ENCODE measurements around the gene LRRC8C. TPM values are rescaled to one million over a fixed set of nuclear protein-coding genes. Genes with fewer than 3 reads are reported as not detected.

Gene LRRC8C
- total RNA-seq, 2 donors from 2014 or later = 2.5 to 5.5 TPM

- Mint-ChIP-seq H3K27me3 (ENCODE audit: insufficient read depth) (peaks cover 49% of the 10 kb centered on the region), H3K9me3 (no peaks in the 10 kb centered on the region), H3K4me3 (peak overlapping the region; percentile 78), H3K36me3 (ENCODE audit: low read depth) (no peaks in the 10 kb centered on the region), H3K27ac (peak overlapping the region; percentile 84), H3K4me1 (peaks cover 10% of the 10 kb centered on the region)
- peak overlapping the region; percentile 80 for H3K4me3 ChIP-seq (ENCODE audit: low read length)
- H3K9me3 ChIP-seq (ENCODE audit: control insufficient read depth, low read length) = no peaks in the 10 kb centered on the region
- H3K36me3 ChIP-seq (ENCODE audit: control insufficient read depth, insufficient read depth, low read length) = no peaks in the 10 kb centered on the region
- H3K27me3 ChIP-seq (ENCODE audit: control insufficient read depth, insufficient read depth, low read length, poor library complexity, severe bottlenecking) = peaks cover 52% of the 10 kb centered on the region
- DNase-seq = peak; percentile 76
- WGBS, 2 experiments (ENCODE audit: insufficient coverage in 1 of 2, insufficient read length in 1 of 2) = 38 to 67% methylated on average over 8 to 19 of the region's 19 CpGs
- no peak overlapping the region for H3K9ac ChIP-seq (ENCODE audit: extremely low read depth, low read length, poor library complexity, severe bottlenecking)
- no peak for TF ChIP-seq CTCF (conservative IDR thresholded peaks at IDR 0.05)
- no peaks in the 10 kb centered on the region for H3K4me1 ChIP-seq (ENCODE audit: control insufficient read depth, insufficient read depth, low read length)
- H3K27ac ChIP-seq (ENCODE audit: low read depth, low read length) = no peak overlapping the region
Observed at GRCh38 chr1:89631816-89632656, 884 bp upstream of the LRRC8C start.

- Histone ChIP-seq H3K36me3 (ENCODE audit: control insufficient read depth, insufficient read depth, low read length) (no peaks in the 10 kb centered on the region), H3K9me3 (ENCODE audit: control insufficient read depth, low read length) (no peaks in the 10 kb centered on the region), H3K4me3 (ENCODE audit: low read length) (peak overlapping the region; percentile 77), H3K27ac (ENCODE audit: low read depth, low read length) (no peak overlapping the region), H3K27me3 (ENCODE audit: control insufficient read depth, insufficient read depth, low read length, poor library complexity, severe bottlenecking) (peaks cover 52% of the 10 kb centered on the region), H3K9ac (ENCODE audit: extremely low read depth, low read length, poor library complexity, severe bottlenecking) (peak overlapping the region; percentile 38), H3K4me1 (ENCODE audit: control insufficient read depth, insufficient read depth, low read length) (no peaks in the 10 kb centered on the region)
- H3K27ac Mint-ChIP-seq = no peak overlapping the region
- 0% methylated on average over 5 to 57 of the region's 57 CpGs for WGBS, 2 experiments (ENCODE audit: insufficient coverage in 1 of 2, insufficient read length in 1 of 2)
- H3K4me3 Mint-ChIP-seq = peak overlapping the region; percentile 78
- no peaks in the 10 kb centered on the region for H3K9me3 Mint-ChIP-seq
- peaks cover 54% of the 10 kb centered on the region for H3K27me3 Mint-ChIP-seq (ENCODE audit: insufficient read depth)
- no peak for DNase-seq
- H3K36me3 Mint-ChIP-seq (ENCODE audit: low read depth) = no peaks in the 10 kb centered on the region
- TF ChIP-seq CTCF (conservative IDR thresholded peaks at IDR 0.05) = no peak
- peaks cover 10% of the 10 kb centered on the region for H3K4me1 Mint-ChIP-seq
Observed at GRCh38 chr1:89633248-89633799, 404 bp downstream of the LRRC8C start.

- Mint-ChIP-seq H3K4me1 (peaks cover 10% of the 10 kb centered on the region), H3K27me3 (ENCODE audit: insufficient read depth) (peaks cover 54% of the 10 kb centered on the region), H3K9me3 (no peaks in the 10 kb centered on the region), H3K4me3 (peak overlapping the region; percentile 78), H3K27ac (no peak overlapping the region), H3K36me3 (ENCODE audit: low read depth) (no peaks in the 10 kb centered on the region)
- Histone ChIP-seq H3K27ac (ENCODE audit: low read depth, low read length) (no peak overlapping the region), H3K27me3 (ENCODE audit: control insufficient read depth, insufficient read depth, low read length, poor library complexity, severe bottlenecking) (peaks cover 52% of the 10 kb centered on the region), H3K9ac (ENCODE audit: extremely low read depth, low read length, poor library complexity, severe bottlenecking) (no peak overlapping the region), H3K36me3 (ENCODE audit: control insufficient read depth, insufficient read depth, low read length) (no peaks in the 10 kb centered on the region), H3K4me1 (ENCODE audit: control insufficient read depth, insufficient read depth, low read length) (no peaks in the 10 kb centered on the region), H3K9me3 (ENCODE audit: control insufficient read depth, low read length) (no peaks in the 10 kb centered on the region), H3K4me3 (ENCODE audit: low read length) (peak overlapping the region; percentile 77)
- 7 to 8% methylated on average over 19 to 32 of the region's 32 CpGs for WGBS, 2 experiments (ENCODE audit: insufficient coverage in 1 of 2, insufficient read length in 1 of 2)
- no peak for TF ChIP-seq CTCF (conservative IDR thresholded peaks at IDR 0.05)
- peak; percentile 66 for DNase-seq
Observed at GRCh38 chr1:89633800-89634625, 1.1 kb downstream of the LRRC8C start.
